HG02610 (cell line): ENCODE results near the gene TMED1.
"Not testable (repeated sequence)": the region's sequence is repeated elsewhere in the genome, so short reads cannot be mapped to it uniquely, and the experiment has no call there.

ENCODE experiments used
- ATAC-seq: cut with Tn5 transposase; IDR thresholded peaks from one replicate; pipeline ENCODE4 v1.9.1; 2021; ENCODE audit warnings: mild to moderate bottlenecking, moderate library complexity; ENCODE audit not compliant: unreplicated experiment

TMED1 gene

GRCh38 chr19:10862561-10863106 is 26.6 kb upstream of the TMED1 start:
- no peak for ATAC-seq

GRCh38 chr19:10861103-10861651 is 25.2 kb upstream of the TMED1 start:
- no peak for ATAC-seq

GRCh38 chr19:10858204-10858828 is 22.3 kb upstream of the TMED1 start:
- no peak for ATAC-seq

- not testable (repeated sequence) for ATAC-seq
Measured at GRCh38 chr19:10856899-10857298, 20.9 kb upstream of the TMED1 start.

- ATAC-seq, result no peak
Measured at GRCh38 chr19:10855879-10856522, 20.0 kb upstream of the TMED1 start.

DNA sequence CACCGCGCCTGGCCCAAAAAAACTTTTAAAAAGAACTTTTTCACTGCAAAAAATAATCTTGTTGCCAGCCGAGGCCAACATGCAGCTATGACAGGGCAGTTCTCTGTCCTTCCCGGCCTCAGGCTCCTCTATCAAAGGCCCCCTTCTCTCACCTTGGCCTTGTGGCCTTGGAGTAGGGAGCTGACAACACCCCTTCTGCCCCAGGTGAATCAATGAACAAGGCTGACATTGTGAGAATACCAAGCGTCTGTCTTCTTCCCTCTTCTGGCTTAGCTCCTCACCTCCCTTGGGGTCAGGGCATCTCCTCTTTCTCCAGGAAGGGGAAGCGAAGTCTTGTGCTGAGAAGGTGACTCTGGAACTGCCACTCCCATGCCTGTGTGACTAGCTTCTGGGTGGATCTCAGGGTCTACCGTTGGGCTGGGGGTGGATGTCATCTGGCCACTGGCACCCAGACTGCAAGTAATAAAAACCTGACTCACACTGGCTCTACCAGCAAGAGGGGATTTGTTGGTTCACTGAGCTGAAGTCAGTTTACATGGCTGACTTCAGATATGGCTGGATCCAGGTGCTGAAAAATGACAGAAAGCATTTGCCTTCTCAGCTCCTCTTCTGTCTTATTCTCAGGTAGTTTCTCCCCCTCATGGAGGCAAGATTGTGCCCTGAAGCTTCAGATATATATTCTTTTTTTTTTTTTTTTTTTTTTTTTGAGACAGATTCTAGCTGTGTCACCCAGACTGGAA is 18.5 kb upstream of the TMED1 start:
- no peak for ATAC-seq

DNA sequence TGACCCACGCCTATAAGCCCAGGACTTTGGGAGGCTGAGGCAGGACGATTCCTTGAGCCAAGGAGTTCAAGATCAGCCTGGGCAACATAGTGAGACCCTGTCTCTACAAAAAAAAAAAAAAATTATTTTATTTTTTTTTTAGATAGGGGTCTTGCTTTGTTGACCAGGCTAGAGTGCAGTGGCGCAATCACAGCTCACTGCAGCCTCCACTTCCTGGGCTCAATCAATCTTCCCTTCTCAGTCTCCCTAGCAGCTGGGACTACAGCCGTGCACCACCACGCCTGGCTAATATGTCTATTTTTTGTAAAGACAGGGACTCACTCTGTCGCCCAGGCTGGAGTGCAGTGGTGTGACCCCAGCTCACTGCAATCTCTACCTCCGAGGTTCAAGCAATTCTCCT is 16.9 kb upstream of the TMED1 start:
- ATAC-seq, result no peak

GRCh38 chr19:10852098-10852800 is 16.2 kb upstream of the TMED1 start:
- no peak for ATAC-seq

DNA sequence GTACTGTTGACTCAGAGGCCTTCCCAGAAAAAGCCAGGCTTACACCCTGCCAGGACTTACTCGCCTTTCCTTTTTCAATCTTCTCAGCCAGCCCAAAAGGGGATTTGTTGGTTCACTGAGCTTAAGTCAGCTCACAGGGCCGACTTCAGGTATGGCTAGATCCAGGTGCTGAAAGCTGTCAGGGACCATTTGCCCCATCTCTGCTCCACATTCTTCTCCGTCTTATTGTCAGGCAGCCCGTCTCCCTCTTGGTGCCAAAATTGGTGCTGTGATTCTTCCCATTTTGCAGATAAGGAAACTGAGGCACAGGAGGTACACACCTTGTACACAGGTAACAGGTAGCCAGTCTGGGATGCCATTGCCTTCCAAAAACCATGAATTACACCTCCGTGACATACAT is 14.6 kb upstream of the TMED1 start:
- no peak for ATAC-seq

- ATAC-seq, result no peak
Measured at GRCh38 chr19:10848230-10848856, 12.3 kb upstream of the TMED1 start, which contains the start of gene C19orf38. Gene C19orf38, plus strand, starts transcription at chr19:10848415. Its CDS starts 94 bp downstream, at chr19:10848509.

DNA sequence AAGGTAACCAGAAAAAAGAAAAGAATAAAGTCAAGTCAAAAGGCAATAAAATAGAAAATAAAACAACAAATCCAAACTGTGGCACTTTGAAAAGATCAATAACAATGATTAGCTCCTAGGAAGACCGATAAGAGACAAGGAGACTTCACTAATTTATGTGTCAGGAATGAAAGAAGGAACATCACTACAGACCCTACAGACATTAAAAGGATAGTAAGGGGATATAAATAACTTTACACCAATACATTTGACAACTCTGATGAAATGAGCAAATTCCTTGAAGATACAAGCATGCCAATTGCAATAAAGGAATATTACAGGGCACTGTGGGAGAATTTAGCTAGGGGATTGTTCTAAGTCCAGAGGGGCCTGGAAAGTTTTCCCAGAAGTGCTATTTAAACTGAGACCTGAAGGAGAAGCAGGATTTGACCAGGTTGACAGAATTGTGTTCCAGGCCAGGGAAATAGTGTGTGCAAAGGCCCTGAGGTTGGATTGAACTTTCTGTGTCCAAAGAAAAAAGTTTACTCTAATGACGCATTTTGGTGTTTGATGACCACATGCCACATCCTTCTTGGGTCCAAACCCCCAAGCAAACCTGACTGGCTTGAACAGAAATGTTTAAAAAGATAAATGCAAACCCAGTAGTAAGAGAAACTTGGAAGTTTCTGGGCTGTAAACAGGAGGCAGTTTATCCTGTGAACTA is 10.6 kb upstream of the TMED1 start:
- ATAC-seq, result no peak

GRCh38 chr19:10842788-10843187 is 6.8 kb upstream of the TMED1 start:
- ATAC-seq, result no peak

DNA sequence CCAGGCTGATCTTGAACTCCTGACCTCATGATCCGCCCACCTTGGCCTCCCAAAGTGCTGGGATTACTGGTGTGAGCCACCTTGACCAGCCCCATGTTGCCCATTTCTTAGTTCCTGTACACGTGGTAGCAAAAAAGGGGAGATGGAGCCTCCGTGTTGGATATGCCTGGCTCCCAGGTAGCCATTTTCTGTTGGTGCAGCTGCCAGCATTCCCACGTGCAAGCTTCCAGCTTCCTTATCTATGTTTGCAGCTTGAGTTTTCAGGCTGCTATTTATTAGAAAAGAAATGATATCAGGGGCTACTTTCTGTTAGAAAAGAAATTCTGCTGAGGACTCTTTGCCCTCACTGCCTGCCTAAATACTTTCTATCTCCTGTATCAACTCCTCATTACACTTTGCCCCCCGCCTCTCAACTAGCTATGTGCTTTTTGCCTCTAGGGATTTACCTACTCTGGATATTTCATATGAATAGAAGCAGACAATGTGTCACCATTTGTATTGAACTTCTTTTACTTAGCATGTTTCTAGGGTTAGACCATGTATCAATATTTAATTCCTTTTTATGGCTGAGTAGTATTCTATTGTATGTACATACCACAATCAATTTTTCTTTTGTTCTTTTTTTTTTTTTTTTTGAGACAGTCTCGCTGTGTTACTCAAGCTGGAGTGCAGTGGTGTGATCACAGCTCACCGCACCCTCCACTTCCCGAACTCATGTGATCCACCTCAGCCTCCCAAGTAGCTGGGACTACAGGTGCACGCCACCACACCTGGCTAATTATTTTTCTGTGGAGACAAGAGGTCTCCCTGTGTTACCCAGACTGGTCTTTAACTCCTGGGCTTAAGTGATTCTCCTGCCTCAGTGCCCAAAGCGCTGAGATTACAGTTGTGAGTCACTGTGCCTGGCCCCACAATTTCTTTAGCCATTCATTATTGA is 3.4 kb upstream of the TMED1 start:
- no peak for ATAC-seq

- ATAC-seq, result no peak
Measured at GRCh38 chr19:10838377-10838776, 2.4 kb upstream of the TMED1 start.

DNA sequence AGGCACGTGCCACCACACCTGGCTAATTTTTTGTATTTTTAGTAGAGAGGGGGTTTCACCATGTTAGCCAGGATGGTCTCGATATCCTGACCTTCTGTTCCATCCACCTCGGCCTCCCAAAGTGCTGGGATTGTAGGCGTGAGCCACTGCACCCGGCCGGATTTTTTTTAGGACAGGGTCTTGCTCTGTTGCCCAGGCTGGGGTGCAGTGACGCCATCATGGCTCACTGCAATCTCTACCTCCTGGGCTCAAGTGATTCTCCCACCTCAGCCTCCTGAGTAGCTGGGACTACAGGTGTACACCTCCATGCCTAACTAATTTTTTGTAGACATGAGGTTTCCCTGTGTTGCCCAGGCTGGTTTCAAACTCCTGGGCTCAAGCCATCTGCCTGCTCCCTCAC is 1.6 kb upstream of the TMED1 start:
- ATAC-seq, result not testable (repeated sequence)

DNA sequence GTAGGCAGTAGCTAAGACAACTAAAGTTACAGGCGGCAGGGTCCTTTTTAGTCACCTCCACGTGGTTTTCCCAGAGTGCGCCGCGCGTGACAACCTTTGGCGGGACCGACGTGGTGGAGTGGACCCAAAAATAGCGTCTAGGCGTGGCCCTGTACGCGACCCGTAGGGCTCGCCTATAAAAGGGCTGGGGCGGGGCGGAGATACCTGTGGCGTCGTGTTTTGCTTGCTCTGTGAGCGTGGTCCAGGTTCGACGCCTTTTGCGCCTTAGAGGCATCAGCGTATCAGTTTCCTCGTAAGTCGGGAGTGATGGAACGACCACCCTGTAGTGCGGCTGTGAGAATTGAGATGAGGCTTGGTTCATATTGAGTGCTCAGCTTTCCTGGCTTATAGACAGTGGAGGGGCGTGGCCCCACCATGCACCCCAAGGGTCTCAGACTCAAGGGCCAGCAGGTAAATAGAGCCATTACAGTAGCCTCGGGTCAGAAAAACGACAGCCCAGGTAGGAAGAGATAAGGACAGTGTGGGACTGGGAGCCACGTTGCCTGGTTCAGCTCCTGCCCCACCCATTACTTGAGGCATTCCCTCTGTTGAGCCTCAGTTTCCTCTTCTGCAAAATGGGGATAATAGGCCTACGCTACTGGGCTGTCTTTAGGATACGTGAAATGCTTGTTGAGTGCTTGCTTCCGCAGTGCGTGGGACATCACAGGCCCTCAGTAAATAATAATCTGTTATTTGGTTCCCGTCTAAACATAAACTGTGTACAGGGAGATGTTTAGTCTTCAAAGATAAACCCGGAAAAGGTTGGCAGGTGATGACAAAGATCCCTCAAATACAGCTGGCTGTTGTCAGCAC is 693 bp upstream of the TMED1 start:
- no peak for ATAC-seq

DNA sequence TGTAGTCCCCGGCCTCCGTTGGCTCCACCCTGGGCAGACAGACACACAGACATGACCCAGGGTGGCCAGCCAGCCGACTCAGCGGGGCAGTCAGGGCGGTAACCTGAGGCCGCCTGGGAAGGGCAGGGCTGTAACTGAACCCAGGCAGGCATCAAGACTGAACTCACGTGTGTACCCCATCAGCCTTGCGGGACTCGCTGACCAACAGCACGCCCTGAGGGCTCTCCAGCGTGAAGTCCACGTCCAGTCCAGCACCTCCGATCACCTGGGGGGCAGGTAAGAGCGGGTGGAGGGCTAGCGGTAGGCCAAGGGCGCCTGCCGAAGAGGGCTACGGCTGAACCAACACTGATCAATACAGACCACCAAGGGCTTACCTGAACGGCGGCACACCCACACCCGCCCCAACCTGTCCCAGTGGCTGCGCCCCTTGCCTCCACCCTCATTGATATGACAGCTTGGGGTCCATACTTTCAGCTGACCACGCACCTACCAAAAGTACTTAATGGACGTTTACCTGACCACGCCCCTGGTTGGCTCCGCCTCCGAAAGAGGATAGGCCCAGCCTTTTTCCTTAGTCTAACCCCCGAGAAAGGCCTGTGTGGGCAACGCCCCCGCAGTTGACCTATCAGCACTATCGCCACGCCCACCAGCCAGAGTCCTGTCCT is 791 bp downstream of the TMED1 start:
- ATAC-seq, result no peak
